ENCODE results near the gene IRF2BP1. TPM values are rescaled to one million over a fixed set of nuclear protein-coding genes. Genes with fewer than 3 reads are reported as not detected.

Gene IRF2BP1
- total and polyA plus RNA-seq, 2 of the 13 experiments (the other 11 are each of a cell fraction or from before 2014, with no cell fraction given), result 4.3 to 14.3 TPM

- TF ChIP-seq, protein P1, sequence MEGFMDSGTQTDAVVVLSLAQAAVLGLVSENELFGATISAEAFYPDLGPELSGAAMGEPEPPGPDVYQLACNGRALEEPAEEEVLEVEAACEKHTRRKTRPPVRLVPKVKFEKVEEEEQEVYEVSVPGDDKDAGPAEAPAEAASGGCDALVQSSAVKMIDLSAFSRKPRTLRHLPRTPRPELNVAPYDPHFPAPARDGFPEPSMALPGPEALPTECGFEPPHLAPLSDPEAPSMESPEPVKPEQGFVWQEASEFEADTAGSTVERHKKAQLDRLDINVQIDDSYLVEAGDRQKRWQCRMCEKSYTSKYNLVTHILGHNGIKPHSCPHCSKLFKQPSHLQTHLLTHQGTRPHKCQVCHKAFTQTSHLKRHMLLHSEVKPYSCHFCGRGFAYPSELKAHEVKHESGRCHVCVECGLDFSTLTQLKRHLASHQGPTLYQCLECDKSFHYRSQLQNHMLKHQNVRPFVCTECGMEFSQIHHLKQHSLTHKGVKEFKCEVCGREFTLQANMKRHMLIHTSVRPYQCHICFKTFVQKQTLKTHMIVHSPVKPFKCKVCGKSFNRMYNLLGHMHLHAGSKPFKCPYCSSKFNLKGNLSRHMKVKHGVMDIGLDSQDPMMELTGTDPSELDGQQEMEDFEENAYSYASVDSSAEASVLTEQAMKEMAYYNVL (CRISPR knock-in tag; IDR thresholded peaks at IDR 0.05; ENCODE audit: borderline replicate concordance), result no peak
- TF ChIP-seq ERF (CRISPR knock-in tag; IDR thresholded peaks at IDR 0.05), result no peak
- TF ChIP-seq FLYWCH1 (CRISPR knock-in tag; IDR thresholded peaks at IDR 0.05), result no peak
- TF ChIP-seq, protein P2, sequence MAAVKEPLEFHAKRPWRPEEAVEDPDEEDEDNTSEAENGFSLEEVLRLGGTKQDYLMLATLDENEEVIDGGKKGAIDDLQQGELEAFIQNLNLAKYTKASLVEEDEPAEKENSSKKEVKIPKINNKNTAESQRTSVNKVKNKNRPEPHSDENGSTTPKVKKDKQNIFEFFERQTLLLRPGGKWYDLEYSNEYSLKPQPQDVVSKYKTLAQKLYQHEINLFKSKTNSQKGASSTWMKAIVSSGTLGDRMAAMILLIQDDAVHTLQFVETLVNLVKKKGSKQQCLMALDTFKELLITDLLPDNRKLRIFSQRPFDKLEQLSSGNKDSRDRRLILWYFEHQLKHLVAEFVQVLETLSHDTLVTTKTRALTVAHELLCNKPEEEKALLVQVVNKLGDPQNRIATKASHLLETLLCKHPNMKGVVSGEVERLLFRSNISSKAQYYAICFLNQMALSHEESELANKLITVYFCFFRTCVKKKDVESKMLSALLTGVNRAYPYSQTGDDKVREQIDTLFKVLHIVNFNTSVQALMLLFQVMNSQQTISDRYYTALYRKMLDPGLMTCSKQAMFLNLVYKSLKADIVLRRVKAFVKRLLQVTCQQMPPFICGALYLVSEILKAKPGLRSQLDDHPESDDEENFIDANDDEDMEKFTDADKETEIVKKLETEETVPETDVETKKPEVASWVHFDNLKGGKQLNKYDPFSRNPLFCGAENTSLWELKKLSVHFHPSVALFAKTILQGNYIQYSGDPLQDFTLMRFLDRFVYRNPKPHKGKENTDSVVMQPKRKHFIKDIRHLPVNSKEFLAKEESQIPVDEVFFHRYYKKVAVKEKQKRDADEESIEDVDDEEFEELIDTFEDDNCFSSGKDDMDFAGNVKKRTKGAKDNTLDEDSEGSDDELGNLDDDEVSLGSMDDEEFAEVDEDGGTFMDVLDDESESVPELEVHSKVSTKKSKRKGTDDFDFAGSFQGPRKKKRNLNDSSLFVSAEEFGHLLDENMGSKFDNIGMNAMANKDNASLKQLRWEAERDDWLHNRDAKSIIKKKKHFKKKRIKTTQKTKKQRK (IDR thresholded peaks at IDR 0.05; ENCODE audit: low read length), result no peak
- no peak for TF ChIP-seq ZNF143 (CRISPR knock-in tag; IDR thresholded peaks at IDR 0.05)
- TF ChIP-seq ZNF839 (CRISPR knock-in tag; IDR thresholded peaks at IDR 0.05; ENCODE audit: borderline replicate concordance), result no peak
- no peak for TF ChIP-seq MED1 (CRISPR knock-in tag; IDR thresholded peaks at IDR 0.05)
- no peak for TF ChIP-seq ARHGAP35 (CRISPR knock-in tag; IDR thresholded peaks at IDR 0.05; ENCODE audit: borderline replicate concordance)
- TF ChIP-seq MXI1 (IDR thresholded peaks at IDR 0.05; ENCODE audit: borderline replicate concordance, low read depth, low read length), result no peak
- no peak for TF ChIP-seq POGZ (CRISPR knock-in tag; IDR thresholded peaks at IDR 0.05)
- no peak for TF ChIP-seq XRCC5 (optimal IDR thresholded peaks at IDR 0.05; ENCODE audit: low read length)
- no peak for TF ChIP-seq NFYC (CRISPR knock-in tag; IDR thresholded peaks at IDR 0.05)
- TF ChIP-seq ZNF350 (CRISPR knock-in tag; IDR thresholded peaks at IDR 0.05; ENCODE audit: borderline replicate concordance, low read depth), result no peak
- TF ChIP-seq ZNF343 (CRISPR knock-in tag; IDR thresholded peaks at IDR 0.05), result no peak
- TF ChIP-seq, protein P3, sequence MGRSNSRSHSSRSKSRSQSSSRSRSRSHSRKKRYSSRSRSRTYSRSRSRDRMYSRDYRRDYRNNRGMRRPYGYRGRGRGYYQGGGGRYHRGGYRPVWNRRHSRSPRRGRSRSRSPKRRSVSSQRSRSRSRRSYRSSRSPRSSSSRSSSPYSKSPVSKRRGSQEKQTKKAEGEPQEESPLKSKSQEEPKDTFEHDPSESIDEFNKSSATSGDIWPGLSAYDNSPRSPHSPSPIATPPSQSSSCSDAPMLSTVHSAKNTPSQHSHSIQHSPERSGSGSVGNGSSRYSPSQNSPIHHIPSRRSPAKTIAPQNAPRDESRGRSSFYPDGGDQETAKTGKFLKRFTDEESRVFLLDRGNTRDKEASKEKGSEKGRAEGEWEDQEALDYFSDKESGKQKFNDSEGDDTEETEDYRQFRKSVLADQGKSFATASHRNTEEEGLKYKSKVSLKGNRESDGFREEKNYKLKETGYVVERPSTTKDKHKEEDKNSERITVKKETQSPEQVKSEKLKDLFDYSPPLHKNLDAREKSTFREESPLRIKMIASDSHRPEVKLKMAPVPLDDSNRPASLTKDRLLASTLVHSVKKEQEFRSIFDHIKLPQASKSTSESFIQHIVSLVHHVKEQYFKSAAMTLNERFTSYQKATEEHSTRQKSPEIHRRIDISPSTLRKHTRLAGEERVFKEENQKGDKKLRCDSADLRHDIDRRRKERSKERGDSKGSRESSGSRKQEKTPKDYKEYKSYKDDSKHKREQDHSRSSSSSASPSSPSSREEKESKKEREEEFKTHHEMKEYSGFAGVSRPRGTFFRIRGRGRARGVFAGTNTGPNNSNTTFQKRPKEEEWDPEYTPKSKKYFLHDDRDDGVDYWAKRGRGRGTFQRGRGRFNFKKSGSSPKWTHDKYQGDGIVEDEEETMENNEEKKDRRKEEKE (IDR thresholded peaks at IDR 0.05), result no peak
- no peak for TF ChIP-seq U2AF2 (IDR thresholded peaks at IDR 0.05; ENCODE audit: low read depth, low read length)
- TF ChIP-seq KDM2A (CRISPR knock-in tag; IDR thresholded peaks at IDR 0.05; ENCODE audit: borderline replicate concordance, low read depth), result no peak
- no peak for TF ChIP-seq SNAPC2 (CRISPR knock-in tag; IDR thresholded peaks at IDR 0.05)
- no peak for TF ChIP-seq JUNB (CRISPR knock-in tag; IDR thresholded peaks at IDR 0.05; ENCODE audit: borderline replicate concordance)
- no peak for TF ChIP-seq TRAFD1 (CRISPR knock-in tag; IDR thresholded peaks at IDR 0.05; ENCODE audit: borderline replicate concordance)
Measured at GRCh38 chr19:45883881-45884681, 1.9 kb downstream of the IRF2BP1 start (continued).

Data from HepG2 (cell line).